OCI-LY7 (cell line): ENCODE measurements around the gene GNB1L. TPM values are rescaled to one million over a fixed set of nuclear protein-coding genes. Genes with fewer than 3 reads are reported as not detected.

Experiments used
- BruUV-seq: library from RNA; stranded (reverse); fragments of 400-500 nt; replicated peaks from 2 replicates; lab custom pipeline; 2021; lab: Mats Ljungman, UMichigan
- CTCF ChIA-PET: fragments of 300-600 bp; sonication (Branson Sonifier 250); formaldehyde crosslinking; loops from one replicate; lab custom pipeline; 2022; ENCODE audit warnings: antibody characterized with exemption; ENCODE audit not compliant: unreplicated experiment; lab: Charles Lee
- POLR2A ChIA-PET: fragments of 300-600 bp; sonication (Branson Sonifier 250); formaldehyde crosslinking; loops from one replicate; lab custom pipeline; 2022; ENCODE audit warnings: antibody characterized with exemption; lab: Charles Lee
- DNase-seq: peaks from one replicate; pipeline ENCODE4 v3.0.0-alpha.2; 2015; ENCODE audit warnings: low spot score
- H2AFZ ChIP-seq: fragments of 200-600 bp; sonication (generic), shearing (Covaris generic); 2 replicates; pipeline ENCODE4 v1.6.1; 2014; ENCODE audit warnings: mild to moderate bottlenecking, antibody characterized with exemption, low read length, moderate library complexity
- H3K27ac ChIP-seq: fragments of 200-600 bp; sonication (generic); 2 replicates; pipeline ENCODE4 v1.5.1; 2014; ENCODE audit warnings: mixed run types, low read depth, mild to moderate bottlenecking, moderate library complexity, low read length, inconsistent platforms; ENCODE audit not compliant: poor library complexity, severe bottlenecking
- H3K36me3 ChIP-seq: fragments of 200-600 bp; sonication (generic); 2 replicates; pipeline ENCODE4 v1.6.1; 2014; ENCODE audit warnings: mild to moderate bottlenecking, antibody characterized with exemption, low read length, moderate library complexity, mixed read lengths; ENCODE audit not compliant: insufficient read depth
- H3K4me1 ChIP-seq: fragments of 200-600 bp; sonication (generic); 2 replicates; pipeline ENCODE4 v1.5.1; 2014; ENCODE audit warnings: mild to moderate bottlenecking, low read length; ENCODE audit not compliant: insufficient read depth, poor library complexity, severe bottlenecking
- H3K4me2 ChIP-seq: fragments of 200-600 bp; sonication (generic); 2 replicates; pipeline ENCODE4 v1.6.1; 2014; ENCODE audit warnings: mild to moderate bottlenecking, low read length
- H3K4me3 ChIP-seq: fragments of 200-600 bp; sonication (generic); 2 replicates; pipeline ENCODE4 v1.5.1; 2014; ENCODE audit warnings: mild to moderate bottlenecking, low read depth, low read length; ENCODE audit not compliant: poor library complexity, severe bottlenecking
- H3K79me2 ChIP-seq: fragments of 200-600 bp; sonication (generic); 2 replicates; pipeline ENCODE4 v1.6.1; 2016; ENCODE audit warnings: low read depth, mild to moderate bottlenecking, low read length, moderate library complexity, mixed read lengths; ENCODE audit not compliant: insufficient read depth
- H3K9me2 ChIP-seq: fragments of 200-600 bp; sonication (generic); 2 replicates; pipeline ENCODE4 v1.6.1; 2016; ENCODE audit warnings: mild to moderate bottlenecking, low read length, mixed read lengths; ENCODE audit not compliant: insufficient read depth
- H3K9me3 ChIP-seq: fragments of 200-600 bp; sonication (generic); 2 replicates; pipeline ENCODE4 v1.6.1; 2014; ENCODE audit warnings: mild to moderate bottlenecking, mixed run types, low read length, mixed read lengths
- H4K20me1 ChIP-seq: fragments of 200-600 bp; sonication (generic); 2 replicates; pipeline ENCODE4 v1.6.1; 2014; ENCODE audit warnings: mild to moderate bottlenecking, antibody characterized with exemption, low read length, moderate library complexity, mixed read lengths; ENCODE audit not compliant: insufficient read depth
- EZH2phosphoT487 ChIP-seq: fragments of 200-600 bp; sonication (generic); IDR thresholded peaks from 2 replicates; pipeline ENCODE4 v1.6.1; 2018; ENCODE audit warnings: low read depth, borderline replicate concordance, mild to moderate bottlenecking, mixed run types, antibody characterized with exemption, low read length, moderate library complexity, mixed read lengths
- intact Hi-C: fragments of 100-400 bp; cut with micrococcal nuclease; formaldehyde crosslinking; loops from one replicate; pipeline ENCODE4 v1.10.0; 2022; ENCODE audit not compliant: unreplicated experiment
- total RNA-seq, 2 experiments: library from RNA; depleted of rRNA in 1 of 2; stranded (reverse); fragments of >200 nt in 1 of 2; shearing (Covaris generic) in 1 of 2; gene quantifications; 2 replicates each; pipeline ENCODE4 v1.2.3, GENCODE V29; 2014 to 2022
- TF ChIP-seq, protein P1 (sequence below): fragments of 200-600 bp; sonication (generic); conservative IDR thresholded peaks from 2 replicates; pipeline ENCODE4 v1.5.1; 2014; ENCODE audit warnings: mild to moderate bottlenecking, antibody characterized with exemption, low read length, moderate library complexity, mixed read lengths

The GNB1L gene
- total RNA-seq, 2 experiments from 2014 or later: 13.1 to 26.7 TPM

DNA sequence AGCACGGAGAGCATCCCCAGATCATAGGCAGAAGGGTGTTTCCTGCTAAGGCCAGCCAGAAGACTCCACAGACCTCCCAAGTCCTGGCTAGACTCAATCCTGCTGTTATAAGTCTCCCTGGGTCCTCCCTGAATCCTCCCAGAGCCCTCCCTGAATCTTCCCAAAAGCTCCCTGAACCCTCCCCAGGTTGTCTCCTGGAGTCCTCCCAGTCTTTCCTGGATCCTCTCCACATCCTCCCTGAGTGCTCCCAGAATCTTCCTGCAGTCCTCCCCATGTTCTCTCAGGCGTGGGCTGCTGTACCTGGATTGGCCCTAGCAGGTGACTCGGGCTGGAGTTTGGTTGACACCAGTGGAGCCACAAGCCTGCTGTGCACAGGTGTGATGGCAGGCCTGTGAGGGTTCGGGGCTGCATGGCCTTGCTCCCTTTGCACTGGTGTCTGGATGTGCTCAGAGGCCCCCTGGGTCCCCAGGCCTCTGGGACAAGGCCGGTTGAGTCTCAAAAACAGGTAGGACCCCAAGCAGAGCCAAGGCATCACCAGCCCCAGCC, 119.8 kb downstream of the GNB1L start:
- H3K4me3 ChIP-seq: no peak overlapping the region
- DNase-seq: no peak
- no peaks in the 10 kb centered on the region for H3K79me2 ChIP-seq
- no TSS peak for BruUV-seq
- no peaks in the 10 kb centered on the region for H3K9me3 ChIP-seq
- ChIA-PET CTCF (no interaction called here), POLR2A (no interaction called here)
- no peak overlapping the region for H2AFZ ChIP-seq
- H3K9me2 ChIP-seq: no peaks in the 10 kb centered on the region
- H3K4me1 ChIP-seq: peaks cover 6% of the 10 kb centered on the region
- no peaks in the 10 kb centered on the region for H4K20me1 ChIP-seq
- H3K36me3 ChIP-seq: no peaks in the 10 kb centered on the region
- TF ChIP-seq, protein P1, sequence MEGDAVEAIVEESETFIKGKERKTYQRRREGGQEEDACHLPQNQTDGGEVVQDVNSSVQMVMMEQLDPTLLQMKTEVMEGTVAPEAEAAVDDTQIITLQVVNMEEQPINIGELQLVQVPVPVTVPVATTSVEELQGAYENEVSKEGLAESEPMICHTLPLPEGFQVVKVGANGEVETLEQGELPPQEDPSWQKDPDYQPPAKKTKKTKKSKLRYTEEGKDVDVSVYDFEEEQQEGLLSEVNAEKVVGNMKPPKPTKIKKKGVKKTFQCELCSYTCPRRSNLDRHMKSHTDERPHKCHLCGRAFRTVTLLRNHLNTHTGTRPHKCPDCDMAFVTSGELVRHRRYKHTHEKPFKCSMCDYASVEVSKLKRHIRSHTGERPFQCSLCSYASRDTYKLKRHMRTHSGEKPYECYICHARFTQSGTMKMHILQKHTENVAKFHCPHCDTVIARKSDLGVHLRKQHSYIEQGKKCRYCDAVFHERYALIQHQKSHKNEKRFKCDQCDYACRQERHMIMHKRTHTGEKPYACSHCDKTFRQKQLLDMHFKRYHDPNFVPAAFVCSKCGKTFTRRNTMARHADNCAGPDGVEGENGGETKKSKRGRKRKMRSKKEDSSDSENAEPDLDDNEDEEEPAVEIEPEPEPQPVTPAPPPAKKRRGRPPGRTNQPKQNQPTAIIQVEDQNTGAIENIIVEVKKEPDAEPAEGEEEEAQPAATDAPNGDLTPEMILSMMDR: no peak
- TF ChIP-seq EZH2phosphoT487: no peak
- no peak overlapping the region for H3K27ac ChIP-seq
- no peak overlapping the region for H3K4me2 ChIP-seq
- intact Hi-C loops: no loop called here

DNA sequence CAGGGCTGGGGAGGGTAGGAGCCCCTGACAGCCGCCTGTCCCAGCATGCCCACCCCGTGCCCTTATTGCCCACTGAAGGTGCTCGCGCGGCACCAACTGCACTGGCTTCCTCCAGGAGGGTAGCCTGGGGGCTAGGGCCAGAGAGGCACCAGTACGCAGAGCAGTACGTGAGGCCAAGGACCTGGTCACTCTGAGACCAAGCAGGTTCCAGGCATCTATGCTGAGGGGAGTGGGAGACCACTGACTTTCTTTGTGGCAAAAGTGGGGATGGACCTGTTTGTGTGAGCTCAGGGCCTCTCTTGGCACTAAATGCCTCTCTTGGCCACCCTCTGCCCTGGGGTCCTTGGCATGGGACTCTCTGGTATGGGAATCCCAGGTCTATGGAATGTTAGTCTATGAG, 120.5 kb downstream of the GNB1L start:
- H3K9me3 ChIP-seq: no peaks in the 10 kb centered on the region
- H3K4me2 ChIP-seq: no peak overlapping the region
- no peaks in the 10 kb centered on the region for H3K9me2 ChIP-seq
- CTCF ChIA-PET: no interaction called here
- intact Hi-C loops: no loop called here
- H3K4me3 ChIP-seq: no peak overlapping the region
- no peaks in the 10 kb centered on the region for H3K79me2 ChIP-seq
- BruUV-seq: no TSS peak
- no peaks in the 10 kb centered on the region for H3K36me3 ChIP-seq
- no peak for DNase-seq
- H3K4me1 ChIP-seq: peaks cover 6% of the 10 kb centered on the region
- TF ChIP-seq, protein P1: no peak
- no peak for TF ChIP-seq EZH2phosphoT487
- H3K27ac ChIP-seq: no peak overlapping the region
- POLR2A ChIA-PET: no interaction called here
- no peak overlapping the region for H2AFZ ChIP-seq
- H4K20me1 ChIP-seq: no peaks in the 10 kb centered on the region

DNA sequence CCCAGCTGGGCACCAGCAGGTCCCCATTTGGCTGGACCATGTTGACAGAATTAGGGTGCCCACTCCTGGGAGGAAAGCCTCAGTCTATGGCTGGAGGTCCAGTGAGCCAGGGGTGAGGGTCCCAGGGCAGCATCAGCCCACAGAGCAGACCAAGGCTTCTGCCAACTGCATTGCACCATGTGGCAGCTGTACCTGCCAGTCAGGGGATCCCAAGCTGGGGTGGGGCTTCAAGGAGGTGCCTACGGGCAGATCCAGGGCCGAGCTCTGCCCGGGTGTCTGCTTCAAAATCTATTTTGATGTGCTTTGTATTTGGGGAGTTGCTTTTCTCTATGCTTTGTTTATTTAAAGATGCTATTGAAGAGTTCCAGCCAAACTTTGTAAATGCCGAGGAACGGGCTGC, 120.9 kb downstream of the GNB1L start:
- Histone ChIP-seq H3K4me3 (no peak overlapping the region), H3K79me2 (no peaks in the 10 kb centered on the region), H3K4me2 (no peak overlapping the region), H3K9me2 (no peaks in the 10 kb centered on the region), H3K36me3 (no peaks in the 10 kb centered on the region), H4K20me1 (no peaks in the 10 kb centered on the region), H2AFZ (no peak overlapping the region), H3K4me1 (peaks cover 6% of the 10 kb centered on the region), H3K27ac (no peak overlapping the region), H3K9me3 (no peaks in the 10 kb centered on the region)
- TF ChIP-seq EZH2phosphoT487: no peak
- TF ChIP-seq, protein P1: no peak
- intact Hi-C loops: no loop called here
- no peak for DNase-seq
- ChIA-PET POLR2A (no interaction called here), CTCF (no interaction called here)
- BruUV-seq: no TSS peak

Other genes starting within 250 kb of the GNB1L start
- 1.2 TPM in 1 of 2 replicates, not detected in the other for gene SEPTIN5, start 140.4 kb downstream of the GNB1L start, total RNA-seq (2014; rRNA removed; shearing (Covaris generic))
- gene SEPTIN5, start 140.4 kb downstream of the GNB1L start, total RNA-seq (2022): not detected in 2 replicates
- gene GP1BB, start 131.3 kb downstream of the GNB1L start, total RNA-seq (2014; rRNA removed; shearing (Covaris generic)): not detected in 2 replicates
- not detected in 2 replicates for gene GP1BB, start 131.3 kb downstream of the GNB1L start, total RNA-seq (2022)
- not detected in 2 replicates for gene TBX1, start 94.1 kb downstream of the GNB1L start, total RNA-seq (2014; rRNA removed; shearing (Covaris generic))
- 0.23 TPM in 1 of 2 replicates, not detected in the other for gene TBX1, start 94.1 kb downstream of the GNB1L start, total RNA-seq (2022)
- gene RTL10, start within 50 bp of the GNB1L start, total RNA-seq (2014; rRNA removed; shearing (Covaris generic)): 25.5 and 28.2 TPM in 2 replicates
- 26.1 and 26.2 TPM in 2 replicates for gene RTL10, start within 50 bp of the GNB1L start, total RNA-seq (2022)
- gene COMT, start 86.9 kb upstream of the GNB1L start, total RNA-seq (2014; rRNA removed; shearing (Covaris generic)): 102 and 112 TPM in 2 replicates
- gene COMT, start 86.9 kb upstream of the GNB1L start, total RNA-seq (2022): 89.5 and 90.8 TPM in 2 replicates
- 24.1 and 28.9 TPM in 2 replicates for gene TXNRD2, start 86.9 kb upstream of the GNB1L start, total RNA-seq (2014; rRNA removed; shearing (Covaris generic))
- gene TXNRD2, start 86.9 kb upstream of the GNB1L start, total RNA-seq (2022): 23.5 and 24.7 TPM in 2 replicates
- 1.8 and 2.9 TPM in 2 replicates for gene ARVCF, start 161.9 kb upstream of the GNB1L start, total RNA-seq (2014; rRNA removed; shearing (Covaris generic))
- gene ARVCF, start 161.9 kb upstream of the GNB1L start, total RNA-seq (2022): 3.8 and 3.9 TPM in 2 replicates
- 12.3 and 18.3 TPM in 2 replicates for gene TANGO2, start 166.2 kb upstream of the GNB1L start, total RNA-seq (2014; rRNA removed; shearing (Covaris generic))
- 23.3 and 25.0 TPM in 2 replicates for gene TANGO2, start 166.2 kb upstream of the GNB1L start, total RNA-seq (2022)
- 49.5 and 53.4 TPM in 2 replicates for gene DGCR8, start 225.4 kb upstream of the GNB1L start, total RNA-seq (2014; rRNA removed; shearing (Covaris generic))
- 68.2 and 75.6 TPM in 2 replicates for gene DGCR8, start 225.4 kb upstream of the GNB1L start, total RNA-seq (2022)